DMS153 treated with DMSO at 0.1 percent for 48 hours (cell line): Measurements from ENCODE around the gene NOTCH3.

Experiments used
- DNase-seq: peaks from one replicate; lab custom pipeline; 2025; ENCODE audit not compliant: unreplicated experiment; lab: John Stamatoyannopoulos, UW

The NOTCH3 gene

GRCh38 chr19:15166700-15167099, 34.1 kb downstream of the NOTCH3 start:
- no peak for DNase-seq

- DNase-seq = no peak
Measured at GRCh38 chr19:15161028-15161984, 39.5 kb downstream of the NOTCH3 start.

GRCh38 chr19:15159251-15159650, 41.5 kb downstream of the NOTCH3 start:
- DNase-seq = no peak

GRCh38 chr19:15156391-15156790, 44.4 kb downstream of the NOTCH3 start:
- DNase-seq = no peak

- DNase-seq = no peak
Measured at GRCh38 chr19:15155296-15155695, 45.5 kb downstream of the NOTCH3 start.

- DNase-seq = no peak
Measured at GRCh38 chr19:15154002-15154612, 46.7 kb downstream of the NOTCH3 start.

GRCh38 chr19:15149737-15150136, 51.1 kb downstream of the NOTCH3 start:
- no peak for DNase-seq

- no peak for DNase-seq
Measured at GRCh38 chr19:15147090-15147489, 53.7 kb downstream of the NOTCH3 start.

GRCh38 chr19:15144046-15144646, 56.6 kb downstream of the NOTCH3 start:
- DNase-seq = no peak

- no peak for DNase-seq
Measured at GRCh38 chr19:15142313-15142712, 58.5 kb downstream of the NOTCH3 start.

- DNase-seq = no peak
Measured at GRCh38 chr19:15141143-15141542, 59.7 kb downstream of the NOTCH3 start.

GRCh38 chr19:15138427-15138826, 62.4 kb downstream of the NOTCH3 start:
- DNase-seq = no peak

- no peak for DNase-seq
Measured at GRCh38 chr19:15137777-15138176, 63.0 kb downstream of the NOTCH3 start.

GRCh38 chr19:15136234-15136954, 64.4 kb downstream of the NOTCH3 start:
- no peak for DNase-seq

- DNase-seq = no peak
Measured at GRCh38 chr19:15129856-15130585, 70.8 kb downstream of the NOTCH3 start.

GRCh38 chr19:15128162-15128770, 72.5 kb downstream of the NOTCH3 start:
- no peak for DNase-seq

- DNase-seq = no peak
Measured at GRCh38 chr19:15126131-15126910, 74.5 kb downstream of the NOTCH3 start.

- DNase-seq = peak; percentile 96
Measured at GRCh38 chr19:15125232-15126067, 75.3 kb downstream of the NOTCH3 start.
